Superior temporal gyrus (tissue), 1 donor: Measurements from ENCODE around the gene NDUFS7.
"Not testable (repeated sequence)": the region's sequence is repeated elsewhere in the genome, so short reads cannot be mapped to it uniquely, and the experiment has no call there.

Source experiments
- DNase-seq: peaks from one replicate; pipeline ENCODE4 v3.0.0-alpha.2; 2016; ENCODE audit errors: extremely low spot score

Gene NDUFS7

DNA sequence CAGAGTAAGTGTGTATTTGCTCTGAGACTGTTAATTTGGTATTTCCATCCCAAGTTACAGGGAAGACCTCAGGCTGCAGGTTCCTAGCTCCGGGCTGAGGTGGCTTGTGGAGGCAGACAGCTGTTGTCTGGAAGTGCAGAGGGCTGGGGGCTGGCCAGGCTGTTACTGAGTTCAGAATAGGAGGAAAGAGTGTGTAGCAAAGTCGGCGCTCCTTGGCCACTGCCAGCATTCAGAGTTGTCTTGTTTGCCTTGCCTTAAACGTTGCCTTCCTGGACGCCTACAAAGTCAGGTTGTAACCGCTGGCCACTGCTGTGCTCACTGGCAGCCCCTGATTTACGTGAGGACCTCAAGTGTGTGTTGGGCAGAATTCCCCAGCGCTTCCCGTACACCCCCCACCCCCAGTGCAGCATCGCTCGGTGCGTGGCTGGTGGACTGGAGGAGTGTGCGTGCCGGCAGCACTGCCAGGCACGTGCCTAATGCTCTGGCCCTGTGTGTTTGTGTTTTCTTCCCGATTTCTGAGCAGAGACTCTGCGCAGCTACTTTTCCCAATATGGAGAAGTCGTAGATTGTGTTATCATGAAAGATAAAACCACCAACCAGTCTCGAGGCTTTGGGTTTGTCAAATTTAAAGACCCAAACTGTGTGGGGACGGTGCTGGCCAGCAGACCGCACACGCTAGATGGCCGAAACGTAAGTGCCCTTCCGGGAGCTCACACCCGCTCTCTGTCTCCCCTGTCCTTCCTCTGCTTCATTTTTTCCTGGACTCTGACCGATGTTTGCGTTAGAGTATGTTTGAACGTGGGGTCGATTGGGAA lies 34.2 kb downstream of the NDUFS7 start:
- no peak for DNase-seq

GRCh38 chr19:1418496-1418775 lies 34.7 kb downstream of the NDUFS7 start:
- no peak for DNase-seq

DNA sequence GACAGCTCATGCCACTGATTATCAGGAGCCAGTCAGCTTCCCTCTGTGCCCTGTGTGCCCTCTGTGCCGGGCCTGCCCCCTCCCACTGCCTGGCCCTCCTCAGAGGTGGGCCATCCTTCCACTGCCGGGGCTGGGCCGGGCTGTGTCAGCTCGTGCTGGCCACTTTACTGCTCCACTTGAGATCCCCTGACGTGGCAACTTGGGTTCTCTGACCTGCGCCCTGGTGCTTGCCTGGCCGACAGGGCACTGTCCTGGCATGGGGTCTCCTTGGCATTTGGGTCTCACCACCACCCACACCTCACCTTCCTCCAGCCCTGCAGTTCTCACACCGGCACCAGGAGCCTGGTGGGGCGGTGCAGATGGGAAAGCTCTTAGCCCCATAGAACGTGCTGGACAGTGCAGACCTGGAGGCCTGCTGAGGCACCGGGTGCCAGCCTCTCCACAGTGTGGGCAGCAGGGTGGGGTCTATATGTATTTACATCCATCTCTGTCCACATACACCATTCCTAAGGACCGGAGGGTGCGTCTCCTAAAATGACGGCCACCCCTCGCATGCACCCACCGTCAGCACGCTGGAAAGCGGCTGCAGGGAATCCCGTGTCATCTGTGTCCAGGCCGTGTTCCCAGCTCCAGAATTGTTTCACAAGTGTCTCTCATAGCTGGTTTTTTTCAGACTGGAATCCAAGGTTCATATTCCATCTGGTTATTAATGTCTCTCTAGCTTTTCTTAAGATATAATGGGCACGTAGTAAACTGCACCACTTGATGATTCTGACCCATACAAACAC lies 35.4 kb downstream of the NDUFS7 start:
- no peak for DNase-seq

GRCh38 chr19:1420085-1420484 lies 36.4 kb downstream of the NDUFS7 start:
- DNase-seq: not testable (repeated sequence)

DNA sequence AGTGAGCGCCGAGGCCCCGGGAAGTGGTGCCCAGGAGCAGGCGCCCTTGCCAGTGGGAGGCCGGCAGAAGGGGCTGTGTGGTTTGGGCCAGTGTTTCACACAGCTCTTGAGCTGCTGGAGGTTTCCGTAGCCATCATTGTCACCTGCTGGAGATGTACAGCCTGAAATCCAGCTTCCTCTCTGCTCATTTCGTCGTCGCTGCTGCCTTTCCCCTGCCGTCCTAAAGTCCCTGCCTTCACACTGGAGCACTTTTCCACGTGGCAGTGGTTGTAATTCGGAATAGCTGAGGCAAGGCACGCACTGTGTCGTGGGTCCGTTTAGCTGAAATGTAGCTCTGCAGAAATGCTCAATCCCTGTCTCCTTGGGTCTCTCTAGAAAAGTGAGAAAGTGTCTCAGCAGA lies 36.9 kb downstream of the NDUFS7 start:
- DNase-seq: no peak

DNA sequence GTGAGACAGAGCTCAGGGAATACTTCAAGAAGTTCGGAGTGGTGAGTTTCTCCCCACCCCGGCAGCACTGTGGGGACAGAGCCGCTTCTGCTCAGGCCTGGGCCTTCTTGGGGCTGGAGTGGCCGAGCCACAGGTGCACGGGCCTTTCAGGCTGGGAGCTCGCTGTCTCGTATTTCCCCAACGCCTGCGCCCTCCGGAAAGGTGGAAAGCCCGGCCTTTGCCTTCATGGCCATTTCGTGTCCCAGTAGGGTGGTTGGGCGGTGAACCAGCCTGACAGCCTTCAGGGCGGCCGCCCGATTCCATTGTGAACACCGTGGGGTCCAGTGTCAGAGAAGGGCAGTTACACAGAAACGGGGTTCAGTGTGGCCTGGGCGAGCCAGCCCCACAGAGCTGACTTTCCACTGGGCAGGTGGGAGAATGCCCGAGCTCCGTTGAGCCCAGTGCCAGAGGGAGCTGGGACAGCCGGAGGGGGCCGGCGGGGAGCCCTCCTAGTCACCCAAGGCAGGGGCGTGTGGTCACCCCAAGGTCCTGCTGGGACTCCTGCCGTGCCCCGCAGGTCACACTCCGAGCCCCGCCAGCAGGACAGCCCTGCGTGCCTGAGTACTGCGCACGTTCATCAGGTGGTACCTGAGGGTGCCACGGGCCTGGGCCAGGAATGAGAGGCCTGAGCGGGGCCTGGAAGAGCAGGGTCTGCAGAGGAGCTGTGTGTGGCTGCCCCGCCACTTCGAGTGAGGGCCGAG lies 37.7 kb downstream of the NDUFS7 start:
- DNase-seq: no peak

DNA sequence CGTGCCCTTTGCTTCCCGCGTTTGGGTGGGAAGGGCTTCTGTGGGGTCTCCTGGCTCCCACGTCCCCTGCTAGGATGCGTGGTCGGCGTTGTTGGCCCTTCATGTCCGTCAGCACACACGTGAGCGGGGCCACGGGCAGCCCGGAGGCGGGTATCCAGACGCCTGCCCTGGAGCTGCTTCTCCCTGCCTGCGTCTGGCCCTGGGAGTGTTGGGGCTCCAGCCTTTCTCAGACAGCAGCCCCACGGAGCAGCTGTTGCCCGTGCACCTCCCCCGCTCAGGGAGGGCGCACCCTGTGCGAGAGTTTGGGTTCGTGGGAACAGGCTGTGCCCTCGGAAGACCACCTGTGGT lies 38.2 kb downstream of the NDUFS7 start:
- no peak for DNase-seq

DNA sequence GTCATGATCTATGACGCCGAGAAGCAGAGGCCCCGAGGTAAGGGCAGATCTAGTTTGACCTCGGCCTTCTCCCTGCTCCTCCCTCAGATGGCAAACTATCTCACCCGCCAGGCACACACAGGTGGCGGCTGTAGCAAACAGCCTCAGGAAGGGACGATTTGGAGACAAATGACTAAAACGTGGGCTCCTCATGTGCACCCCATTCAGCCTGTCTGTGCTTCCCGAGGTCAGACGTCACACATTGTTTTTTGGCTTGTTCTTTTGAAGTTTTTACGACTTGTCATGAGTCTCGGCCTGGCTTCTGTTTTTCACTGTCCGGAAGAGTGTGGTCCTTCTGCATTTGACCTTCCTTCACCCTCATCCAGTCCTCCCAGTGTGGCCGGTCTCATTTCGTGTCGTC lies 38.7 kb downstream of the NDUFS7 start:
- no peak for DNase-seq

DNA sequence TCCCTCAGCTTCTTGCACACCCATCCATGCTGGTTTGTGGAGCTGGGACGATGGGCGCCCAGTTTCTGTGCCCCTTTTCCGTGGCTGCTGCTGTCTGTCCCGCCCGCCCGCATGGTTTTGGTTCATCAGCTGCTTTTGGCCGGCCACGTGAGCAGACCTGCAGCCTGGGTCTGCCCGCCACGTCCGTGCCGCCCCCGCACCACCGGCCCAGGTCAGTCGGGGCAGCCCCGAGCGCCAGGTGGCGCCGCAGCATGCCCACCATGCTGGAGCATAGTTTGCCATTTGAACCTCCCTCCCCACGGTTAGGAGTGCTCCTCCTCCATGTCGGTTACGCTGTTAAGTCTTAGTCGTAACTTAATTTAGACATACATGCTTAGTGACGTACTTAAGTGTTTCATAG lies 39.2 kb downstream of the NDUFS7 start:
- no peak for DNase-seq

GRCh38 chr19:1423436-1424191 lies 39.9 kb downstream of the NDUFS7 start:
- DNase-seq: no peak

- DNase-seq: no peak
Measured at GRCh38 chr19:1424192-1424955, 40.7 kb downstream of the NDUFS7 start.

DNA sequence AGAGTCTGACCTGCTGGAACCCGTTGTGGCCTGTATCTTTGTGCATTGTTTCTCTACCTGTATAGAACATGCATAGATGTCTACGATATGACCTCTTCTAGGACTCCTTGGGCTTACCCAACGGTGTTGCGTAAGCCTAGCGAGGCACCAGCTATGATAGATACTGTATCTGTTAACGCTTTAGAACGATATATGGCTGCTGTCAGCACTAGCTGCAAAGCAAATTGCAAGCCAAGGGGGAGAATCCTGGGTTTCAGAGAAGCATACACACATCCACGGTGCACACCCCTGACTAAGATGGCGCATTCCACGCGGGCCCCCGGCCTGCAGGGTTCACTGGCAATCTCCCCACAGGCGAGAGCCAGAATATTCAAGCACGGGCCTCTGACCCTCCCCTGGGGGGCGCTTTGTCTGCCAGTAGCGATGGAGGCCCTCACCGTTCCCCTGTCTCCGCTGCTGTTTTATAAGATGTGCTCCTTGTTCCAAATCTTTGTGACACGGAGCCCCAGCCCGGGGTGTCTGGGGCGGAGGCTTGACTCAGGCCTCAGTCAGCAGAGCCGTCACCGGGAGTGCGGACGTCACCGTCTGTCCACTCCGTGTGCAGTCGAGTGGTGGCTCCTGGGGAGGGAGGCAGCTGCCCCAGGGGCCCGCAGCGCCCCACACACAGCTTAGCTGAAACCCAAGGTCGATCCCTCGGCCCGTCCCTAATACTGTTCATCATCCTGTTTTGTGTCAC lies 41.6 kb downstream of the NDUFS7 start:
- DNase-seq: no peak

- no peak for DNase-seq
Measured at GRCh38 chr19:1425902-1426301, 42.2 kb downstream of the NDUFS7 start.

- no peak for DNase-seq
Measured at GRCh38 chr19:1426736-1427135, 43.0 kb downstream of the NDUFS7 start.

- DNase-seq: no peak
Measured at GRCh38 chr19:1427221-1427920, 43.7 kb downstream of the NDUFS7 start.

- no peak for DNase-seq
Measured at GRCh38 chr19:1428738-1429391, 45.2 kb downstream of the NDUFS7 start.

- no peak for DNase-seq
Measured at GRCh38 chr19:1429750-1430149, 46.0 kb downstream of the NDUFS7 start.

DNA sequence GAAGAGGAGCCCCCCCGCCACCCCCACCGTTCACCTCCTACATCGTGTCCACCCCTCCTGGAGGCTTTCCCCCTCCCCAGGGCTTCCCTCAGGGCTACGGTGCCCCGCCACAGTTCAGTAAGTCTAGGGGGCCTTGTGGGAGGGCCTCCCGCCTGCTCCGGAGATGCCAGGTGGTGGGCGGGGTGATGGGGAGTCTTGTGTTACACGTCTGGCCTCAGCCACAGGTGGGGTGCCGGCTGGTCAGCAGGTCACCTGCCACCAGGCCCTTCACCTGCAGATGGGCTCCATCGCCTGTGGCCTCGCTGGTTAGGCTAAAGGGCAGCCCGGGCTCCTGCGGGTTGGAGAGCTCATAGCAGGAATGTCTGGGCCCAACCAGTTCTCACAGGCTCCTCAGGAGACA lies 46.5 kb downstream of the NDUFS7 start:
- DNase-seq: no peak

GRCh38 chr19:1431759-1432506 lies 48.2 kb downstream of the NDUFS7 start:
- DNase-seq: no peak
